Inflammatory macrophage (primary cell): Measurements from ENCODE around the gene LRP8.

Experiments used
- DNase-seq, 2 donors: peaks; one replicate each; pipeline ENCODE4 v3.0.0-alpha.2; 2020 to 2022

LRP8 gene

GRCh38 chr1:53279296-53280200 lies 48.3 kb downstream of the LRP8 start:
- DNase-seq, result no peak

DNA sequence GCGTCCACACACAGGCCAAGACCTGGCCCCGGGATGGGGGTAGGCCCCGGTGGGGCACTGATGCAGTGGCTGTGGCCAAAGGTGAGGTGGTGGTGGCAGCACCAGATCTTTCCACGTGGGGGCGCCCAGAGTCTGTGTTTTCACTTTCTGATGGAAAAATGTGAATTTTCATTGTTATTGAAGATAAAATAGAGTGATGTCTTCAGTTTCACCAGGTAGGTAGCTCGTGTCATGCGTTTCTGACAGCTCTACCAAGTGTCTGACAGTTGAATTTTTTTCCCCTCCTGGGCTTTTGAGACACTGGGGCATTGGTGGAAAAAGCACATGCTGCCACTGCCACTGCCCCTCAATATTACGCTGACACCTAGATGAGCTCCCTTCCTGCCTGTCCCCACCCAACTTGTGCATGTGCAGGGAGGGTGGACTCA lies 49.6 kb downstream of the LRP8 start:
- peak; percentile 53 for DNase-seq

GRCh38 chr1:53277326-53277725 lies 50.5 kb downstream of the LRP8 start:
- DNase-seq, result no peak

GRCh38 chr1:53276902-53277281 lies 51.0 kb downstream of the LRP8 start:
- DNase-seq, result no peak

GRCh38 chr1:53276153-53276901 lies 51.5 kb downstream of the LRP8 start:
- DNase-seq, result no peak

DNA sequence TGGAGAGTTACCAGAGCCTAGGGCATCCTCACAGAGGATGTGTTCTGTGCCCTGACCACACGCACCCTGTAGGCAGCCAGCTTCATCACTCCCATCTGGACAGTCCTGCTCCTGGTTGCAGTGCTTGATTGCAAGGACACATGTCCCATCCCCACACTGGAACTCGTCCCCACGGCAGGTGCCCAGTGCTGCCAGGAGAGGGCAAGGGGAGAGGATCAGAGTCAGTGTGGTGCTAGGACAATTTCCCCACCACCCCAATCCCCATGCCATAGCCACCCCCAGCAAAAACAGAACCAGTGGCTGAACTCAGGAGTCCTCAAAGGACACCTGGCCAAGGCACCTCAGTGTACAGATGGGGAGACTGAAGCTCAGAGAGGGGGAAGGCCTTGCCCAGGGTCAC lies 52.3 kb downstream of the LRP8 start:
- DNase-seq, result no peak

DNA sequence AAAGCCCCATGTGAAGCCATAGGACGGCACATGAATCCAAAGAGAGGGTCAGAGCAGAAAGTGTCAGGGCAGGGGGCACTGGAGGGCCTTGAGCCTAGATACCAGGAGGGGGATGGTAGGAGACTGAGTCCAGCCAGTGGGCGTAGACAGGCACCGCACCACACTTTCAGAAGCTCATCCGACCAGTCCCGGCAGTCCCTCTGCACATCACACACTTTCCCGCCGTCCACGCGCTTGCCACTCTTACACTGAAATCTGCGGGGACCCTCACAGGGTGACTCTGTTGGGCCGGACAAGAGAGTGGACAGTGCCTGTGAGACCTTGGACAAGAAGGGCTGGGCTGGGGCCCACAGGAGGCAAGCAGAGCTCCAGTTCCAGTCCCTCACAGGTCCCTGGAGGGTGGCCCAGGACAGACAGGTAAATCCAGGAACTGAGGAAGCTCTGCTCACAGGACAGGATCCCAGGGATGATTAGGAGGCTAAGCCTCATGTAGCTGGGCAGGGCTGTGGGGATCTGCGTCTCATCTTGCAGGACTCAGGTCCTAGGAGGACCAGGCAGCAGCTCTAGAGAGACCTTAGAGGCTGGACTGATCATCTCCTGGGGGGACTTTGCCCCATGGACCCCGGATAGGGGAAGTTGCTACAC lies 53.2 kb downstream of the LRP8 start:
- no peak for DNase-seq

DNA sequence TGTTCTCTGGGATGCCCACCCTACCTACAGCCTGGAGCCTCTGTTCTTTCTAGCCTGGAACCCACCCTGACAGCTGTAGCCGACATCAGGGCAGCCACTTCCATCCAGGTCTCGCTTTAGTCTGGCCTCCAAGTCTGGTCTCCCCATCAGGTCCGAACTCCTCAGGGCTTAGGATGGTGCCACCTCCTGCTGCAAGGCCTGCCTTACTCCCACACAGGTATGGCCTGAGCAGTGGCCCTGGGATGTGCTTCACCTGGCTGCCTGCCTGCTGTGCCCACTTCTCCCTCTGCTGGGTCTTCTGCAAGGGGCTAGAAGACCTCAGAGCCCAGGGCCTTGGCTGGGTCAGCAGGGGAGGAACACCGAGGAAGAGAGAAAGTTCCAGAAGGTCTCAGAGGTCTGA lies 53.8 kb downstream of the LRP8 start:
- no peak for DNase-seq

DNA sequence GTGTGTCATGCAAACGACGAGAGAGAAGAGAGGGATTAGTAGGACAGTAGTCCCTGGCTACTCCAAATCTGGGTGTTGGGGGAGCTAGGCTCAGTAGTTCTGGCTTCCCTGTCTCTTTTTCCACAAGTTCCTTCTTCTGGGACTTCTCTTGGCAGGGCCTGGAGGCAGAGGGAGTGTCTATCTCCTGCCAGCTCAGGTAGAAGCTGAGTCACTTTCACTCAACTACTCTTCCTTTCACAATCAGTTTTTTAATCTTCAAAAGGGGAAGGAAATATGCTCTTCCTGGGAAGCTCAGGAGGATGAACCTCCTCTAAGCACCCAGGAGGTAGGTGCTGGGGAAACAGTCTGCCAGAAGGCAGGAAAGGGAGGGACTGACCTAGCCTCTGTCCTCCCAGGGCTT lies 54.3 kb downstream of the LRP8 start:
- no peak for DNase-seq

- DNase-seq, result no peak
These were observed 55.5 kb downstream of the LRP8 start for GRCh38 chr1:53272349-53272748.

GRCh38 chr1:53271446-53272090 lies 56.3 kb downstream of the LRP8 start:
- DNase-seq, result no peak

DNA sequence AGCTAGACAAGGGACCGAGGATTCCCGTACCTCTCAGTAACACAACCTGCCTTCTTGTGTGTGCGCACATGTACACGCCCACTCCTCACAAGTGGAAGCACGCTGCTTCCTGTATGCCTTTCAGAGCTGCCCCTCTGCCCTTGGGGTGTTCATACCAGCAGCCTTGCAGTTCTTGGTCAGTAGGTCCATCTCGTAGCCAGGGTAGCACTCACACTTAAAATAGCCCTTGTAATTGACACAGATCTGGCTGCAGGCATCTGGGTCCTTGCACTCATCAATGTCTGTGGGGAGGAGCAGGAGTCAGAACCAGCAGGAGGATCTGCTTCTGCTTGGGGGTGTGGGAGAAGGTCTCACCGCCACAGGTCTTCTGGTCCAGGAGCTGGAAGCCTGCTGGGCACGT lies 57.0 kb downstream of the LRP8 start:
- no peak for DNase-seq

DNA sequence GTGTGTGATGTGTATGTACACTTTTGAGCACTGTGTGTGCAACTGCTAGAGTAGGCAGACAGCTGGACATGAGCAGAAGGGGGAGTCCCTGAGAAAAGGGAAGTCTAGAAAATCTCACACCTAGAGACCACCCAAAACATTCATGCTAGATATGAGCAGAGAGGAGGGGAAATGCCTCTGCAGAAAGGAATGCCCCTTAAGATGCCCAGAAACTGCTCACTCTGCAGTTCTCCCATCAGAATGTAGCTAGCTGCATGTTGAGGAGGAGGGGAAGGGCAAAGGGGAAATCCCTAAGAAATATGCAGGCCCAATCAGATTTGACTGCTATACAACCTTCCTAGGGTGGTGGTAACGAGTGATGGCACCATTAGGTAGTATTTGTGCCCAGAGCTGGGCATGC lies 57.8 kb downstream of the LRP8 start:
- DNase-seq, result no peak

DNA sequence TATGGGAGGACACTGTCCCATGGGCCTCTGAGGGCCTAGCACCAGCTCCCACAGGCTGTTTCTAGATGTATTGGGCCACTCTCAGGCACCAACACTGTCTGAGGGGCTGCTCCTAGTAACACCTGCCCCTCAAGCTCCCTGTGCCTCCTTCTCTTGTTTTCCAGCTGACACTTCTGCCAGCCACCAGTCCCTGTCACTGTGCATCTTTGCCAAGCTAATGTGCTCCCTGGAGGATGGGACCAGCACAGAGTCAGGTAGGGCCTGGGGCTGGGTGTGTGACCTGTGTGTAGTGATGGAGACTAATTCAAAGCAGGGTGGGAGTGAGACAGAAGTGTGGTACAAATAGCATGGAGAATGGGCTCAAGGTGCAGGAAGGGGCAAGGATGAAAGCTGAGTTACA lies 60.1 kb downstream of the LRP8 start:
- no peak for DNase-seq

- no peak for DNase-seq
These were observed 61.8 kb downstream of the LRP8 start for GRCh38 chr1:53266038-53266437.

GRCh38 chr1:53265581-53265980 lies 62.3 kb downstream of the LRP8 start:
- DNase-seq, result no peak

DNA sequence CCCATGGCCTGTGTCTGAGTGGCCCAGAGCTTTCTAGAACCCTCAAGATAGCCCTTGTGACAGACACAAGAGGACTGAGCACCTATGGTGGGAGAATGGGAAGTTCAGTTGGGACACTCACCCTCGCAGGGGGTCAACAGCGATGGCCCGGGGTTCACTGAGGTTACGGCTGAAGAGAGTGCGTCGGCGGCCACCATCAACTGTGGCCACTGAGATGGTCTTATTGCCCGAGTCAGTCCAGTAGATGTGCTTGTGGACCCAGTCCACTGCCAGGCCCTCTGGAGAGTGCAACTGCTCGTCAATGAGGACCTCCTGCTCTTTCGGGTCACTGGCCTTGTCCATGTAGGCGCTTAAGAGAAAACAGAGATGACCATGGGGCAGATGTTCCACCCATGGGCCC lies 63.8 kb downstream of the LRP8 start:
- no peak for DNase-seq

DNA sequence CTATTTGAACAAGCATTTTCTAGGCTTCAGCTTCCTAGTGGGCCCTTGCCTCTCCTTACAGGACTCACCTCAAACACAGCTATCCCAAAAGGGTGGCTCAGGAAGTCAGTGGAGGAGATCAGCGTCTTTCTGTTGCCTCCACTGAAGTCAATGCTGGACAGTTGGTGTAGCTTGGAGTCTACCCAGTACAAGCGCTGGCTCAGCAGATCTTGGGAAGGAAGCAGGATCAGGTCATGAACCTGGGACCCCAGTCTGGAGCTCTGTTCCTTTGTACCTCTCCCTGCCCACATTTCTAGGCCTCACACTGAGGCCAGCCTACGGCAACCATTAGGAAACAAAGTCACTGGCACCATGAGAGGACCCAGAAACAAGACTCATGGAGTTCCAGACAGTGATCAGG lies 65.9 kb downstream of the LRP8 start:
- DNase-seq, result no peak

- no peak for DNase-seq
These were observed 67.1 kb downstream of the LRP8 start for GRCh38 chr1:53260631-53261247.

- DNase-seq, result no peak
These were observed 67.9 kb downstream of the LRP8 start for GRCh38 chr1:53259932-53260331.

- DNase-seq, result no peak
These were observed 69.7 kb downstream of the LRP8 start for GRCh38 chr1:53258216-53258615.

- DNase-seq, result no peak
These were observed 70.3 kb downstream of the LRP8 start for GRCh38 chr1:53257454-53258081.
